ENCODE results near the gene TARBP1.

Gene TARBP1

DNA sequence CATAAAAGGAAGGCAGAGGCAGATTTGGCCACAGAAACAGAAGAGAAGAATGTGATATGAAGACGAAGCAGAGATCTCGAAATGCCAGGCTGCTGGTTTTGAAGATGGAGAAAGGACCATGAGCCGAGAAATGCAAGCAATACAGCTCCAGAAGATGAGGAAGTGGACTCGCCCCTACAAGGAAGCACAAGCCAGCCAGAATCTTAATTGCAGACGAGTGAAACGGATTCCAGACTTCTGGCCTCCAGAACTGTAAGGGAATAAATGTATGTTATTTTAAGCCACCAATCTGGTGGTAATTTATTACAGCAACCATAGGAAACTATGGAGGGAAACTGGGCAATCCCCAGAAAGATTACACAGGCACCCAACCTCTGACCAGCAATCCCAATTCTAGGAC is 24.1 kb downstream of the TARBP1 start:
- TF ChIP-seq, protein P1, sequence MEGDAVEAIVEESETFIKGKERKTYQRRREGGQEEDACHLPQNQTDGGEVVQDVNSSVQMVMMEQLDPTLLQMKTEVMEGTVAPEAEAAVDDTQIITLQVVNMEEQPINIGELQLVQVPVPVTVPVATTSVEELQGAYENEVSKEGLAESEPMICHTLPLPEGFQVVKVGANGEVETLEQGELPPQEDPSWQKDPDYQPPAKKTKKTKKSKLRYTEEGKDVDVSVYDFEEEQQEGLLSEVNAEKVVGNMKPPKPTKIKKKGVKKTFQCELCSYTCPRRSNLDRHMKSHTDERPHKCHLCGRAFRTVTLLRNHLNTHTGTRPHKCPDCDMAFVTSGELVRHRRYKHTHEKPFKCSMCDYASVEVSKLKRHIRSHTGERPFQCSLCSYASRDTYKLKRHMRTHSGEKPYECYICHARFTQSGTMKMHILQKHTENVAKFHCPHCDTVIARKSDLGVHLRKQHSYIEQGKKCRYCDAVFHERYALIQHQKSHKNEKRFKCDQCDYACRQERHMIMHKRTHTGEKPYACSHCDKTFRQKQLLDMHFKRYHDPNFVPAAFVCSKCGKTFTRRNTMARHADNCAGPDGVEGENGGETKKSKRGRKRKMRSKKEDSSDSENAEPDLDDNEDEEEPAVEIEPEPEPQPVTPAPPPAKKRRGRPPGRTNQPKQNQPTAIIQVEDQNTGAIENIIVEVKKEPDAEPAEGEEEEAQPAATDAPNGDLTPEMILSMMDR (conservative IDR thresholded peaks at IDR 0.05; ENCODE audit: low read length): no peak
- H3K4me3 ChIP-seq (ENCODE audit: low read length): no peak overlapping the region
- no peak for DNase-seq (ENCODE audit: low read depth)

DNA sequence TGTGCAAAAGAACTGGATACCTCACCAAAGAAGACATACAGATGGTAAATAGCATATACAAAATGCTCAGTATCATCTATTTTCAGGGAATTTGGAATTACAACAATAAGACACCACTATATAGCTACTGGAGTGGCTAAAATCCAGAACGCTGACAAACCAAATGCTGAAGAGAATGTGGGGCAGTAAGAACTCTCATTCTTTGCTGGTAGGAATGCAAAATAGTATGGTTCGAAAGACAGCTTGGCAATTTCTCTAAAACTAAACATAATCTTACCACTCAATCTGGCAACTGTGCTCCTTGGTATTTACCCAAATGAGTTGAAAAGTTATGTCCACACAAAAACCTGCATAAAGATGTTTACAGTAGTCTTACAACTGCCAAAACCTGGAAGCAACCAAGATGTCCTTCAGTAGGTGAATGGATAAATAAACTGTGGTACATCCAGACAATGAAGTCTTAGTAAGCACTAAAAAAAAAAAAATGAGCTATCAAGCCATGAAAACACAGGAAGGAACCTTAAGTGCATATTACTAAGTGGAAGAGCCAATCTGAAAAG is 26.5 kb downstream of the TARBP1 start:
- TF ChIP-seq, protein P1 (conservative IDR thresholded peaks at IDR 0.05; ENCODE audit: low read length): no peak

DNA sequence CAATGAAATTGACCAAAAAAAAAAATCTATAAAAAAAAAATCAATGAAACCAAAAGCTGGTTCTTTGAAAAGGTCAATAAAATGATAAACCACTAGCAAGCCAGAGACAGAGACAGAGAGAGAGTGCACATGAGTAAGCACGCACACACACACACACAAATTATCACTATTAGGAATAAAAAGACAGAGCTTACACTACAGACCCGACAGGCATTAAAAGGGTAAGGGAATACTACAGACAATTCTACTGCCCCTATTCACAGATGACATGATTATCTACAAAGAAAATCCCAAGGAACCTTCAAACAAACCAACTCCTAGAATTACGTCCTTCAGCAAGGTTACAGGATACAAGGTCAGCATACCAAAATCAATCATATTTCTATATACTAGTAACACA is 38.6 kb downstream of the TARBP1 start:
- no peak for DNase-seq (ENCODE audit: low read depth)
- no peak overlapping the region for H3K4me3 ChIP-seq (ENCODE audit: low read length)
- TF ChIP-seq, protein P1 (conservative IDR thresholded peaks at IDR 0.05; ENCODE audit: low read length): no peak

More for the DNA sequence above, 26.5 kb downstream of the TARBP1 start:
- DNase-seq (ENCODE audit: low read depth): no peak
- H3K4me3 ChIP-seq (ENCODE audit: low read length): no peak overlapping the region

DNA sequence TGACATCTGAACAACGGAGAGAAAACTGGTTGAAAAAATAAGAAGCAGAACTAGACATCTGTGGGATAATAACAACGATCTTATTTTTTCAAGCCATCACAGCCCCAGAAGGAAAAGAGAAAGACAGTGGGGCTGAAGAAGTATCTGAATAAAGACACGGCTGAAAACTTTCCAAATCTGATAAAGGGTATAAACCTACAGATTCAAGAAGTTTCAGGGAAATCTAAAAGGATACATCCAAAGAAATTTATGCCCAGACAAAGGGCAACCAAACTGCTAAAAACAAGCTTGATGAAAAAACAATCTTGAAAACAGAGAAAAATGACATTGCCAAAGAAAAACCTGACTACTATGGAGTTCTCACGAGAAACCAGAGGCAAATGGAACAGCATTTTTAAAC is 40.4 kb downstream of the TARBP1 start:
- TF ChIP-seq, protein P1 (conservative IDR thresholded peaks at IDR 0.05; ENCODE audit: low read length): no peak
- no peak for DNase-seq (ENCODE audit: low read depth)

DNA sequence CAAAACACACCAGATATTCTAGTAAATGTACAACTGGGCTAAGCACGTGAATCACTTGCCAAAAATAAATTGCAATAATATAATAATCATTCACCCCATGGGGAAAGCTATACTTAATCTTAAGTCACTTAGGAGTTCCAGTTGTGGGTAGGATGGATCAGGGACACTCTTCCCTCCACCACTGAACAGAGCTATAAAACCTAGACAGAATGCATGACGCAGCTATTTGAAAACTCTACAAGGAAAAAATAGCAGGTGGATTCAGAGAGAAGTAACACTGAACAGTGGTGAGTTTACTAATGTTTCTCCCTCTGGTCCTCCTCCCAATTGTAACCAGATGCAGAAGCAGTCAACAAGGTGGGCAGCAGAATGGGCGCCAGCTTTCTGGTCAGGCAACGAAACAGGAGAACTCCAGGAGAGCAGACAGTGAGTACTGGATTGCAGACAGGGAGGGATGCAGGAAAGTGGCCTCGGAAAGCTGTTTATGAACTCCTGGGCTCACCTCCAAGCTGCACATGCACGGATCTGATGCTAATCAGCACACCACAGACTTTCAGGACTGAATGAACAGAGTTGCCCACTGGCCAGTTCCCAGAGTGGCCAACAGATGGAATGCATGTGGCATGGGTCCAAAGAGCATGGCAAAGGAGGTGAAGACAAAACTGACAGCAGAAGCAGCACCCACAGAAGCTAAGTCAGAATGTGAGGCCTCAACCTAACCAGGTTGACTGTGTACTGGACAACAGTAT is 41.4 kb downstream of the TARBP1 start:
- DNase-seq (ENCODE audit: low read depth): peak; percentile 29
- H3K4me3 ChIP-seq (ENCODE audit: low read length): no peak overlapping the region
- TF ChIP-seq, protein P1 (conservative IDR thresholded peaks at IDR 0.05; ENCODE audit: low read length): no peak

More for the DNA sequence above, 40.4 kb downstream of the TARBP1 start:
- H3K4me3 ChIP-seq (ENCODE audit: low read length): no peak overlapping the region

DNA sequence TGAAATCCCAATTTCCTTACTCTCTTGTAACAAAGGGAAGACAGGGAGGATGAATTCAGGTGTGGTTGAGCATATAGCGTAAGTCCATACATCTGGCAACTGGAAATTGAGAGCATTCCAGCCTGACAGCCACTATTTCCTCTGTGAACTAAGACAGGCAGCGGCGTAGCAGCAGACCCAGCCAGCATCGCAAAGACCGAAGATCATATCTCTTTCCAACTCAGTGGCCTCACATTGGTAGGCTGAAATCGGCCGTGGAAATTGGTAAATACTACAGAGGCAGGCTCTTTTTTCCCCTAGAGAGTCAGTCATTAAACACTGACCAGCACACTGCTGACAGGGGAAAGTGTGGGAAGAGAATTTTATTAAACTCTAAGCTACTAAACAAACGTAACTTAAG is 43.4 kb downstream of the TARBP1 start:
- TF ChIP-seq, protein P1 (conservative IDR thresholded peaks at IDR 0.05; ENCODE audit: low read length): no peak
- H3K4me3 ChIP-seq (ENCODE audit: low read length): no peak overlapping the region
- no peak for DNase-seq (ENCODE audit: low read depth)

DNA sequence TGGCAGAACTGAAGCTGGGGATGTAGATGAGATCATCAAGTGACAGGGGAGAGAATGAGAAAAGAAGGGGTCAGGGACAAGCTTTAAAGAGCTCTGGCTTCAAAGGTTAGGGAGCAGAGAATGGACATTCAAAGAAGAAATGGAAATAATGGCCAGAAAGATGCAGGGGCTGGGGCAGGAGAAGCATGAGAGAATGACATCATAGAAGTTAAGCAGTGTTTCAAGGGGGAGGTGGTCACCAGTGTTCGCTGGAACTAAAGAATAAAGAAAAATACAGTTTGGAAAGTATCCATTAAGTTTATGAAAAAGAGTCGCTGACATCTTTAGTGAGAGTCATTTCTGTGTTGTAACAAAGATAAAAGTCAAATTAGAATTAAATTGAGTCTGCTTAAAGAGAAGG is 44.3 kb downstream of the TARBP1 start:
- no peak overlapping the region for H3K4me3 ChIP-seq (ENCODE audit: low read length)
- TF ChIP-seq, protein P1 (conservative IDR thresholded peaks at IDR 0.05; ENCODE audit: low read length): no peak
- no peak for DNase-seq (ENCODE audit: low read depth)

Data from AG10803 (cell line).